Mucosa of descending colon (tissue), 3 donors: ENCODE data around the gene MTR. TPM values are rescaled to one million over a fixed set of nuclear protein-coding genes. Genes with fewer than 3 reads are reported as not detected.

Experiments used
- ATAC-seq: fragments of 200-7000 bp; cut with Tn5 transposase; one replicate; pipeline ENCODE4 v1.9.1; 2020; ENCODE audit warnings: mild to moderate bottlenecking, moderate library complexity
- DNase-seq, 3 donors: peaks; one replicate each; pipeline ENCODE4 v3.0.0-alpha.2; 2020
- H3K36me3 ChIP-seq: fragments of 200-600 bp; one replicate; pipeline ENCODE4 v1.8.0; 2021; ENCODE audit warnings: low read depth, mild to moderate bottlenecking
- H3K4me1 ChIP-seq: fragments of 200-600 bp; one replicate; pipeline ENCODE4 v1.8.0; 2021; ENCODE audit warnings: low read depth, mild to moderate bottlenecking
- H3K4me3 ChIP-seq: fragments of 200-600 bp; one replicate; pipeline ENCODE4 v1.8.0; 2021; ENCODE audit warnings: mild to moderate bottlenecking
- H3K9me3 ChIP-seq: fragments of 200-600 bp; one replicate; pipeline ENCODE4 v1.8.0; 2021; ENCODE audit warnings: mild to moderate bottlenecking
- CTCF ChIP-seq: fragments of 200-600 bp; IDR thresholded peaks from one replicate; pipeline ENCODE4 v1.8.0; 2022; ENCODE audit warnings: antibody characterized with exemption, mild to moderate bottlenecking
- intact Hi-C, 2 donors: fragments of 100-400 bp; cut with DNase I in 1 of 2; cut with micrococcal nuclease in 1 of 2; formaldehyde crosslinking; loops; one replicate each; pipeline versions ENCODE4 v1.11.0 to v1.11.1; 2022; cut with DNase I, micrococcal nuclease
- total RNA-seq, 3 donors: library from RNA; stranded (reverse); fragmentation: NEBNext Ultra II Directional in 2 of 3; extraction: Animal tissue kit (Norgen Biotek cat#: 25700) in 2 of 3; gene quantifications; one replicate each; pipeline versions ENCODE4 v1.2.1 to v1.2.4, GENCODE V29; 2021 to 2023
- donor health status: DM: no; HTN: no; CAD: no; lungs with moderate emphysema.
- donor health status: DM: no; HTN: no; CAD: no.
- donor health status: DM: no; HTN: yes; CAD: no.

Gene MTR
- total RNA-seq, 3 donors from 2014 or later: 21.7 to 41.1 (median 23.5) TPM

GRCh38 chr1:236779312-236779711 is 15.8 kb upstream of the MTR start:
- Histone ChIP-seq H3K36me3 (no peaks in the 10 kb centered on the region), H3K9me3 (peaks cover 10% of the 10 kb centered on the region), H3K4me3 (no peak overlapping the region), H3K4me1 (no peaks in the 10 kb centered on the region)
- intact Hi-C loops: no loop called here
- DNase-seq (no peak), ATAC-seq (no peak)
- TF ChIP-seq CTCF: no peak

GRCh38 chr1:236785477-236785876 is 9.6 kb upstream of the MTR start:
- H3K9me3 ChIP-seq: no peaks in the 10 kb centered on the region
- no peaks in the 10 kb centered on the region for H3K4me1 ChIP-seq
- DNase-seq: no peak
- no peak overlapping the region for H3K4me3 ChIP-seq
- no peak for TF ChIP-seq CTCF
- no peak for ATAC-seq
- intact Hi-C loops: no loop called here
- H3K36me3 ChIP-seq: no peaks in the 10 kb centered on the region

GRCh38 chr1:236786453-236786852 is 8.6 kb upstream of the MTR start:
- no peak for TF ChIP-seq CTCF
- ATAC-seq: no peak
- H3K4me1 ChIP-seq: no peaks in the 10 kb centered on the region
- intact Hi-C loops: no loop called here
- H3K36me3 ChIP-seq: no peaks in the 10 kb centered on the region
- H3K9me3 ChIP-seq: no peaks in the 10 kb centered on the region
- H3K4me3 ChIP-seq: no peak overlapping the region
- DNase-seq: no peak

- no peaks in the 10 kb centered on the region for H3K9me3 ChIP-seq
- intact Hi-C loops: no loop called here
- peak overlapping the region; percentile 69 for H3K4me3 ChIP-seq
- TF ChIP-seq CTCF: no peak
- DNase-seq: no peak
- H3K36me3 ChIP-seq: peaks cover 5% of the 10 kb centered on the region
- peaks cover 2% of the 10 kb centered on the region for H3K4me1 ChIP-seq
- no peak for ATAC-seq
Observed at GRCh38 chr1:236794585-236795034, 482 bp upstream of the MTR start.

- TF ChIP-seq CTCF: no peak
- H3K36me3 ChIP-seq: peaks cover 5% of the 10 kb centered on the region
- DNase-seq (peak in 1 of 3 donors; percentile 62), ATAC-seq (peak; percentile 51)
- intact Hi-C loops: no loop called here
- peak overlapping the region; percentile 69 for H3K4me3 ChIP-seq
- no peaks in the 10 kb centered on the region for H3K9me3 ChIP-seq
- peaks cover 2% of the 10 kb centered on the region for H3K4me1 ChIP-seq
Observed at GRCh38 chr1:236795757-236796667, 920 bp downstream of the MTR start.
